Mesenchymal stem cell (in vitro differentiated cells and primary cell): ENCODE data around the gene FBXO22.
"Not testable (repeated sequence)": the region's sequence is repeated elsewhere in the genome, so short reads cannot be mapped to it uniquely, and the experiment has no call there.

ENCODE experiments used
- DNase-seq: peaks from one replicate; pipeline ENCODE4 v3.0.0-alpha.2; 2013
- H2AFZ ChIP-seq: one replicate; pipeline ENCODE4 v1.6.1; 2013; ENCODE audit warnings: low read depth, mild to moderate bottlenecking, control low read depth, inconsistent platforms, low read length, moderate library complexity
- H2AK5ac ChIP-seq: 2 replicates; pipeline ENCODE4 v1.6.1; 2013; ENCODE audit warnings: low read length, moderate library complexity, mild to moderate bottlenecking, inconsistent platforms; ENCODE audit not compliant: severe bottlenecking
- H2BK120ac ChIP-seq: one replicate; pipeline ENCODE4 v1.6.1; 2013; ENCODE audit warnings: low read depth, mild to moderate bottlenecking, inconsistent platforms, low read length, moderate library complexity
- H2BK12ac ChIP-seq, 2 experiments: one replicate each; pipeline ENCODE4 v1.6.1; 2013; ENCODE audit warnings: inconsistent platforms in 2 of 2, low read length in 2 of 2, mild to moderate bottlenecking in 2 of 2, moderate library complexity in 2 of 2, control low read depth in 1 of 2
- H2BK15ac ChIP-seq: one replicate; pipeline ENCODE4 v1.6.1; 2013; ENCODE audit warnings: mild to moderate bottlenecking, low read depth, inconsistent platforms; ENCODE audit not compliant: poor library complexity, severe bottlenecking
- H2BK5ac ChIP-seq: 2 replicates; pipeline ENCODE4 v1.6.1; 2013; ENCODE audit warnings: low read depth, mild to moderate bottlenecking, low read length, control low read depth, inconsistent platforms; ENCODE audit not compliant: poor library complexity, severe bottlenecking
- H3K14ac ChIP-seq, 2 experiments: one replicate each; pipeline ENCODE4 v1.6.1; 2013; ENCODE audit warnings: inconsistent platforms in 2 of 2, low read length in 2 of 2, control low read depth in 1 of 2, mild to moderate bottlenecking in 1 of 2, moderate library complexity in 1 of 2
- H3K18ac ChIP-seq, 2 experiments: one replicate each; pipeline ENCODE4 v1.6.1; 2013; ENCODE audit warnings: inconsistent platforms in 2 of 2, low read length in 2 of 2, control low read depth in 1 of 2, low read depth in 1 of 2, mild to moderate bottlenecking in 1 of 2
- H3K23ac ChIP-seq, 2 experiments: one replicate each; pipeline ENCODE4 v1.6.1; 2013; ENCODE audit warnings: inconsistent platforms in 2 of 2, low read length in 2 of 2, mild to moderate bottlenecking in 2 of 2, moderate library complexity in 2 of 2, control low read depth in 1 of 2
- H3K27ac ChIP-seq: 2 replicates; pipeline ENCODE4 v1.5.1; 2013; ENCODE audit warnings: mild to moderate bottlenecking, moderate library complexity, low read length, control low read depth, inconsistent platforms; ENCODE audit not compliant: poor library complexity, severe bottlenecking
- H3K27me3 ChIP-seq, 2 experiments: 2 replicates each; pipeline versions ENCODE4 v1.6.1 to v1.7.0; 2013; ENCODE audit warnings: low read length in 2 of 2, mild to moderate bottlenecking in 2 of 2, moderate library complexity in 2 of 2, control low read depth in 1 of 2, inconsistent platforms in 1 of 2; ENCODE audit not compliant: control insufficient read depth in 1 of 2, insufficient read depth in 1 of 2
- H3K36me3 ChIP-seq, 2 experiments: 2 replicates each; pipeline versions ENCODE4 v1.6.1 to v1.7.0; 2013; ENCODE audit warnings: low read length in 2 of 2, control low read depth in 1 of 2, inconsistent platforms in 1 of 2, low read depth in 1 of 2, mild to moderate bottlenecking in 1 of 2; ENCODE audit not compliant: insufficient read depth in 2 of 2, control insufficient read depth in 1 of 2
- H3K4ac ChIP-seq, 2 experiments: one replicate each; pipeline ENCODE4 v1.6.1; 2013; ENCODE audit warnings: inconsistent platforms in 2 of 2, low read length in 2 of 2, mild to moderate bottlenecking in 2 of 2, moderate library complexity in 2 of 2, control low read depth in 1 of 2, low read depth in 1 of 2
- H3K4me1 ChIP-seq: 2 replicates; pipeline ENCODE4 v1.6.1; 2013; ENCODE audit warnings: low read depth, low read length, control low read depth; ENCODE audit not compliant: control insufficient read depth, insufficient read depth
- H3K4me2 ChIP-seq: 2 replicates; pipeline ENCODE4 v1.6.1; 2013; ENCODE audit warnings: low read length, mild to moderate bottlenecking, inconsistent platforms; ENCODE audit not compliant: poor library complexity, severe bottlenecking
- H3K4me3 ChIP-seq, 2 experiments: 2 replicates each; pipeline versions ENCODE4 v1.5.1 to v1.7.0; 2013; ENCODE audit warnings: low read length in 2 of 2, mild to moderate bottlenecking in 2 of 2, control low read depth in 1 of 2, low read depth in 1 of 2; ENCODE audit not compliant: insufficient read depth in 1 of 2
- H3K79me1 ChIP-seq: replicated peaks from 2 replicates; pipeline ENCODE4 v1.6.1; 2013; ENCODE audit warnings: mild to moderate bottlenecking, control low read depth, low read length, inconsistent platforms; ENCODE audit not compliant: poor library complexity, severe bottlenecking
- H3K9ac ChIP-seq: 2 replicates; pipeline ENCODE4 v1.7.0; 2013; ENCODE audit warnings: mild to moderate bottlenecking, low read length, moderate library complexity
- H3K9me3 ChIP-seq: 2 replicates; pipeline ENCODE4 v1.7.0; 2013; ENCODE audit warnings: mild to moderate bottlenecking, low read length; ENCODE audit not compliant: control insufficient read depth
- H4K8ac ChIP-seq: one replicate; pipeline ENCODE4 v1.6.1; 2013; ENCODE audit warnings: inconsistent platforms, mild to moderate bottlenecking, low read length, moderate library complexity
- H4K91ac ChIP-seq: one replicate; pipeline ENCODE4 v1.6.1; 2013; ENCODE audit warnings: mild to moderate bottlenecking, low read length, inconsistent platforms
- WGBS: methylation state at CpG from one replicate; pipeline ENCODE4 v1.1.7; 2013; ENCODE audit warnings: mixed read lengths; 5-methylcytosine and 5-hydroxymethylcytosine counted together

FBXO22 gene

GRCh38 chr15:75868019-75868418 is 35.7 kb upstream of the FBXO22 start:
- H3K4ac ChIP-seq: no peak overlapping the region
- no peak overlapping the region for H2BK12ac ChIP-seq
- 95% methylated on average over 2 of the region's 3 CpGs for WGBS
- H3K36me3 ChIP-seq: peaks cover 0 to 24% of the 10 kb centered on the region in 2 experiments
- H2BK5ac ChIP-seq: no peak overlapping the region
- H3K9me3 ChIP-seq: no peaks in the 10 kb centered on the region
- no peak overlapping the region for H3K4me2 ChIP-seq
- H2AK5ac ChIP-seq: no peak overlapping the region
- no peak overlapping the region for H3K27ac ChIP-seq
- H4K8ac ChIP-seq: no peak overlapping the region
- no peaks in the 10 kb centered on the region for H3K27me3 ChIP-seq
- DNase-seq: no peak
- H3K9ac ChIP-seq: no peak overlapping the region
- H3K14ac ChIP-seq: no peak overlapping the region
- no peak overlapping the region for H2BK15ac ChIP-seq
- no peaks in the 10 kb centered on the region for H3K4me1 ChIP-seq
- H4K91ac ChIP-seq: no peak overlapping the region
- no peak overlapping the region for H2BK120ac ChIP-seq
- no peak overlapping the region for H3K4me3 ChIP-seq
- H3K79me1 ChIP-seq: peaks cover 19% of the 10 kb centered on the region
- no peak overlapping the region for H2AFZ ChIP-seq
- no peak overlapping the region for H3K18ac ChIP-seq
- H3K23ac ChIP-seq: no peak overlapping the region

DNA sequence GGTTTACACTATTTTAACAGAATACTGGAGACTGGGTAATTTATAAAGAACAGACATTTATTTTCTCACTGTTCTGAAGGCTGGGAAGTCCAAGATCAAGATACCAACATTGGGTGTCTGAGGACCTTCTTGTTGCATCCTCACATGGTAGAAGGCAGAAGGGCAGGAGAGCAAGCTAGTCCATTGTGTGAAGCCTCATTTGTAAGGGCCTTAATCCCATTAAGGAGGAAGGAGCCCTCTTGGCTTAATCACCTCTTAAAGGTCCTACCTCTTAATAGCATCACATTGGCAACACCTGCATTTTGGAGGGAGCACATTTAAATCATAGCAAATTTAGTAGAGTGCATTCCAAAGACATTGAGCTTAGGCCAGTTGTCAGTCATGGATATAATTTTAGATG is 34.2 kb upstream of the FBXO22 start:
- Histone ChIP-seq H3K23ac (no peak overlapping the region), H3K79me1 (peaks cover 22% of the 10 kb centered on the region), H3K4me3 (no peak overlapping the region), H3K4me2 (no peak overlapping the region), H3K9ac (no peak overlapping the region), H3K14ac (no peak overlapping the region), H3K4me1 (no peaks in the 10 kb centered on the region), H3K27ac (no peak overlapping the region), H3K9me3 (no peaks in the 10 kb centered on the region), H3K4ac (no peak overlapping the region), H3K27me3 (no peaks in the 10 kb centered on the region), H2AK5ac (no peak overlapping the region), H3K18ac (no peak overlapping the region), H2BK12ac (no peak overlapping the region), H2BK5ac (no peak overlapping the region), H2AFZ (no peak overlapping the region), H4K91ac (no peak overlapping the region), H2BK120ac (no peak overlapping the region), H4K8ac (no peak overlapping the region), H3K36me3 (peaks cover 5 to 37% of the 10 kb centered on the region in 2 experiments), H2BK15ac (no peak overlapping the region)
- no peak for DNase-seq

- WGBS: 98% methylated on average over 1 of the region's 1 CpG
- H2BK15ac ChIP-seq, H3K27me3 ChIP-seq, H4K91ac ChIP-seq, H3K4ac ChIP-seq, H3K4me3 ChIP-seq, H3K4me2 ChIP-seq, H4K8ac ChIP-seq, H2BK5ac ChIP-seq, H3K9me3 ChIP-seq, DNase-seq, H3K4me1 ChIP-seq, H2BK120ac ChIP-seq, H3K18ac ChIP-seq, H3K9ac ChIP-seq, H3K23ac ChIP-seq, H2AFZ ChIP-seq, H2BK12ac ChIP-seq, H2AK5ac ChIP-seq, H3K27ac ChIP-seq, H3K14ac ChIP-seq: not testable (repeated sequence)
- Histone ChIP-seq H3K79me1 (peaks cover 18% of the 10 kb centered on the region), H3K36me3 (peaks cover 5 to 49% of the 10 kb centered on the region in 2 experiments)
These were observed 32.1 kb upstream of the FBXO22 start for GRCh38 chr15:75871589-75871988.

DNA sequence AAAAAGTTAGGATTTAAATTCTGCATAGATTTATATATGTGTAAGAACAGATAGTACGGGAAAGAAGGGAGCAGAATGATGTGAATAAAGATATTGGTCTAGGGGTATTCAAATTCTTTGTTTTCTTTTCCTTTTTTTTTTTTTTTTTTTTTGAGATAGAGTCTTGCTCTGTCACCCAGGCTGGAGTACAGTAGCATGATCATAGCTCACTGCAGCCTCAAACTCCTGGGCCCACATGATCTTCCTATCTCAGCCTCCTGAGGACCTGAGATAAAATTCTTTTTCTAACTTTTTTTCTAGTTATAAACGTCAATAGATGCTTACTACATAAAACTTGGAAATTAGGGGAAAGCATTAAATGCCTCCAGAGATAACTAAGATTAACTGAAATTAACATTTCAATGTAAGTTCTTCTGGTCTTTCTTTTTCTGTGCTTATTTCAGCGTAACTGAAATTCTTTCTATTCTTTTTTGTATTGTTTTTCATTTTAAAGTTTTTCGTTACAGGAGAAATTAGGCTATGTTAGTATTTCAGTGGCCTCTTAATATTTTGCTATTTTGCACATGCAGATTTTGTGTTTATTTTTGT is 31.2 kb upstream of the FBXO22 start:
- Histone ChIP-seq H3K18ac (no peak overlapping the region), H3K27ac (no peak overlapping the region), H3K36me3 (peaks cover 5 to 51% of the 10 kb centered on the region in 2 experiments), H2BK5ac (no peak overlapping the region), H2BK120ac (no peak overlapping the region), H2AFZ (no peak overlapping the region), H2BK12ac (no peak overlapping the region), H2BK15ac (no peak overlapping the region), H3K9ac (no peak overlapping the region), H3K4me2 (no peak overlapping the region), H3K4ac (no peak overlapping the region), H3K14ac (no peak overlapping the region), H3K9me3 (no peaks in the 10 kb centered on the region), H3K79me1 (peaks cover 17% of the 10 kb centered on the region), H3K4me3 (no peak overlapping the region), H3K4me1 (no peaks in the 10 kb centered on the region), H4K91ac (no peak overlapping the region), H3K23ac (no peak overlapping the region), H4K8ac (no peak overlapping the region), H3K27me3 (no peaks in the 10 kb centered on the region), H2AK5ac (no peak overlapping the region)
- DNase-seq: no peak
- 100% methylated on average over 3 of the region's 4 CpGs for WGBS
